Keratinocyte (primary cell): ENCODE measurements around the gene ANO9. TPM values are rescaled to one million over a fixed set of nuclear protein-coding genes. Genes with fewer than 3 reads are reported as not detected.

Experiments used
- DNase-seq: peaks from one replicate; pipeline ENCODE4 v3.0.0-alpha.2; 2011; ENCODE audit warnings: low read depth, missing footprints, low spot score
- FAIRE-seq: peaks from 2 replicates; lab custom pipeline; 2011; peaks lifted over from hg19 to GRCh38; lab: Jason Lieb, UNC
- H2AFZ ChIP-seq: 2 replicates; pipeline ENCODE4 v1.6.0; 2012; ENCODE audit warnings: low read length, control low read depth, inconsistent platforms; ENCODE audit not compliant: control insufficient read depth
- H3K27ac ChIP-seq: 2 replicates; pipeline ENCODE4 v1.5.1; 2011; ENCODE audit warnings: low read length; ENCODE audit not compliant: control insufficient read depth, insufficient read depth
- H3K27me3 ChIP-seq: 3 replicates; pipeline ENCODE4 v1.6.0; 2011; ENCODE audit warnings: low read length; ENCODE audit not compliant: control insufficient read depth, insufficient read depth; ENCODE audit errors: extremely low read depth
- H3K36me3 ChIP-seq, 2 experiments: 2 replicates in 1 of 2; 3 replicates in 1 of 2; pipeline ENCODE4 v1.5.1; 2011; ENCODE audit warnings: low read length in 2 of 2, mild to moderate bottlenecking in 1 of 2; ENCODE audit not compliant: control insufficient read depth in 2 of 2, insufficient read depth in 2 of 2; ENCODE audit errors: extremely low read depth in 1 of 2
- H3K4me1 ChIP-seq: 3 replicates; pipeline ENCODE4 v1.5.1; 2011; ENCODE audit warnings: low read length; ENCODE audit not compliant: control insufficient read depth, insufficient read depth; ENCODE audit errors: extremely low read depth
- H3K4me2 ChIP-seq: 3 replicates; pipeline ENCODE4 v1.6.0; 2011; ENCODE audit warnings: low read depth, low read length; ENCODE audit not compliant: control insufficient read depth, insufficient read depth; ENCODE audit errors: extremely low read depth
- H3K4me3 ChIP-seq, 3 experiments: fragments of 200-600 bp in 1 of 3; sonication (generic) in 1 of 3; 2 replicates in 2 of 3; 3 replicates in 1 of 3; pipeline ENCODE4 v1.5.1; 2011 to 2016; ENCODE audit warnings: low read length in 3 of 3, mild to moderate bottlenecking in 3 of 3, control low read depth in 2 of 3, inconsistent platforms in 1 of 3, low read depth in 1 of 3, mixed read lengths in 1 of 3, mixed run types in 1 of 3, moderate library complexity in 1 of 3; ENCODE audit not compliant: control insufficient read depth in 2 of 3, insufficient read depth in 2 of 3; ENCODE audit errors: extremely low read depth in 1 of 3
- H3K79me2 ChIP-seq: 2 replicates; pipeline ENCODE4 v1.6.0; 2012; ENCODE audit warnings: low read length; ENCODE audit not compliant: control insufficient read depth, insufficient read depth
- H3K9ac ChIP-seq: 3 replicates; pipeline ENCODE4 v1.6.0; 2011; ENCODE audit warnings: low read length; ENCODE audit not compliant: control insufficient read depth, insufficient read depth; ENCODE audit errors: extremely low read depth
- H3K9me1 ChIP-seq: 3 replicates; pipeline ENCODE4 v1.6.0; 2011; ENCODE audit warnings: low read length; ENCODE audit not compliant: control insufficient read depth, insufficient read depth; ENCODE audit errors: extremely low read depth
- H3K9me3 ChIP-seq: 2 replicates; pipeline ENCODE4 v1.5.1; 2012; ENCODE audit warnings: low read depth, low read length; ENCODE audit not compliant: control insufficient read depth
- H4K20me1 ChIP-seq: 3 replicates; pipeline ENCODE4 v1.6.0; 2011; ENCODE audit warnings: low read length; ENCODE audit not compliant: control insufficient read depth, insufficient read depth; ENCODE audit errors: extremely low read depth
- EZH2 ChIP-seq: IDR thresholded peaks from one replicate; pipeline ENCODE4 v1.6.1; 2012; ENCODE audit warnings: inconsistent platforms, mild to moderate bottlenecking, low read length, moderate library complexity
- dilution Hi-C: fragments of 300-500 bp; cut with MboI; formaldehyde crosslinking; loops from one replicate; pipeline ENCODE4 v1.7.0; 2020; ENCODE audit warnings: low sequenced_read_pairs; ENCODE audit not compliant: extremely low pct_ligation_motif_present
- polyA plus RNA-seq, 5 experiments: library from polyadenylated mRNA; depleted of rRNA in 3 of 5; stranded (reverse) in 3 of 5; stranded (forward) in 1 of 5; unstranded in 1 of 5; fragments of >200 nt; gene quantifications; 1 replicate in 1 of 5; 2 replicates in 3 of 5; 3 replicates in 1 of 5; pipeline versions ENCODE4 v1.2.1 to v1.2.3, GENCODE V29; 2011 to 2012; ENCODE audit warnings: missing spikeins in 2 of 5, low read depth in 1 of 5, low replicate concordance in 1 of 5
- TF ChIP-seq, protein P1 (sequence below), 3 experiments: IDR thresholded peaks in 1 of 3; conservative IDR thresholded peaks in 1 of 3; optimal IDR thresholded peaks in 1 of 3; 2 replicates in 2 of 3; 3 replicates in 1 of 3; pipeline versions ENCODE3 to v1.5.1; 2011; ENCODE audit warnings: low read length in 3 of 3, mild to moderate bottlenecking in 3 of 3, moderate library complexity in 2 of 3, control low read depth in 1 of 3, inconsistent platforms in 1 of 3; ENCODE audit not compliant: insufficient read depth in 2 of 3; ENCODE audit errors: extremely low read depth in 1 of 3

Gene ANO9
- polyA plus RNA-seq, 1 donor (not counting 4 experiments of a cell fraction or from before 2014, with no cell fraction given), result 16.1 TPM

DNA sequence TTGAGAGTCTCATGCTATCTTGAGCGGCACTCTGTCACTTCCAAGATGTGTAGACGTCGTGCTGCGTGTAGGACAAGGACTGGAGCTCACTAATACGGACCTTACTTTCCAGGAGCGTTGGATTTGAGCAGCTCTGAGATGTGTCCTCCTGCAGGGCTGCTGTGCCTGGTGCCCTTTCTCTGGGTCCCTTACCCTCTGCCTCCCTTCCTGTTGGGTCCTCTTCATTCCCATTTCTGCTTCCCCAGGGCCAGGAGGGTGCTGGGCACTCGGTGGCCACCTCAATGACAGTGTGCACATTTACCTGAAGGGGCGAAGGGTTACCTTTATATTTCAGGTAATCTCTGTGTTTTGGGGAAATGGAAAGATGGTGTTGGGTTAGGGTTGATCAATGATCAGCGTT is 12.2 kb upstream of the ANO9 start:
- Histone ChIP-seq H3K79me2 (peaks cover 78% of the 10 kb centered on the region), H3K9me3 (no peaks in the 10 kb centered on the region), H3K27me3 (no peaks in the 10 kb centered on the region), H3K36me3 (peaks cover 15 to 26% of the 10 kb centered on the region in 2 experiments), H3K27ac (no peak overlapping the region), H3K4me1 (peaks cover 10% of the 10 kb centered on the region), H3K4me2 (no peak overlapping the region), H3K9me1 (no peaks in the 10 kb centered on the region), H4K20me1 (no peaks in the 10 kb centered on the region), H2AFZ (no peak overlapping the region), H3K9ac (no peak overlapping the region), H3K4me3 (no peak overlapping the region)
- DNase-seq (no peak), FAIRE-seq (no peak)
- TF ChIP-seq, protein P1, sequence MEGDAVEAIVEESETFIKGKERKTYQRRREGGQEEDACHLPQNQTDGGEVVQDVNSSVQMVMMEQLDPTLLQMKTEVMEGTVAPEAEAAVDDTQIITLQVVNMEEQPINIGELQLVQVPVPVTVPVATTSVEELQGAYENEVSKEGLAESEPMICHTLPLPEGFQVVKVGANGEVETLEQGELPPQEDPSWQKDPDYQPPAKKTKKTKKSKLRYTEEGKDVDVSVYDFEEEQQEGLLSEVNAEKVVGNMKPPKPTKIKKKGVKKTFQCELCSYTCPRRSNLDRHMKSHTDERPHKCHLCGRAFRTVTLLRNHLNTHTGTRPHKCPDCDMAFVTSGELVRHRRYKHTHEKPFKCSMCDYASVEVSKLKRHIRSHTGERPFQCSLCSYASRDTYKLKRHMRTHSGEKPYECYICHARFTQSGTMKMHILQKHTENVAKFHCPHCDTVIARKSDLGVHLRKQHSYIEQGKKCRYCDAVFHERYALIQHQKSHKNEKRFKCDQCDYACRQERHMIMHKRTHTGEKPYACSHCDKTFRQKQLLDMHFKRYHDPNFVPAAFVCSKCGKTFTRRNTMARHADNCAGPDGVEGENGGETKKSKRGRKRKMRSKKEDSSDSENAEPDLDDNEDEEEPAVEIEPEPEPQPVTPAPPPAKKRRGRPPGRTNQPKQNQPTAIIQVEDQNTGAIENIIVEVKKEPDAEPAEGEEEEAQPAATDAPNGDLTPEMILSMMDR (optimal IDR thresholded peaks at IDR 0.05 in 1 of 3, IDR thresholded peaks at IDR 0.05 in 1 of 3, conservative IDR thresholded peaks at IDR 0.05 in 1 of 3; ENCODE audit: extremely low read depth in 1 of 3, insufficient read depth in 2 of 3, low read length in 3 of 3), result no peak
- TF ChIP-seq EZH2, result no peak
- dilution Hi-C loops, result no loop called here

DNA sequence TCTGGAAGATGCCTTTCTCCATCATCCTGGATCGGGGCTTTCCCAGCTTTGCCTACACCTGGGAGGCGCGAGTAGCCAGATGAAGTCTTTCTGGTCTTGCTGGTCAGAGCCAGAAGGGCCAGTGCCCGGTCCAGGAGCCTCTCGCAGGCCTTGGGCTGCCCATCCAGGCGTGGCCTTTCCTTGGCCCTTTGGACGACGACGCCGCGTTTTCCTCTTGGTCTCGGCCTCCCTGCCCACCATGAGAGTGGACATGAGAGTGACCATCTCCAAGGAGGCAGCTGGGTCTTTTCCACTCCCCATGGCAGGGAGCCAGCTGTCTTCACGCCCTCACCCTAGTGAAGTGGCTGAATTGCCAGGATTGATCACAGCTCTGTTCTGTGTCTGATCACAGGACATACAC is 11.8 kb upstream of the ANO9 start:
- no peak for TF ChIP-seq EZH2
- TF ChIP-seq, protein P1 (optimal IDR thresholded peaks at IDR 0.05 in 1 of 3, IDR thresholded peaks at IDR 0.05 in 1 of 3, conservative IDR thresholded peaks at IDR 0.05 in 1 of 3; ENCODE audit: extremely low read depth in 1 of 3, insufficient read depth in 2 of 3, low read length in 3 of 3), result no peak
- no peak for FAIRE-seq
- no peak overlapping the region for H3K27ac ChIP-seq
- no peak overlapping the region for H3K4me2 ChIP-seq
- peaks cover 14% of the 10 kb centered on the region for H3K4me1 ChIP-seq
- peaks cover 15 to 23% of the 10 kb centered on the region in 2 experiments for H3K36me3 ChIP-seq
- dilution Hi-C loops, result no loop called here
- no peaks in the 10 kb centered on the region for H3K27me3 ChIP-seq
- H3K79me2 ChIP-seq, result peaks cover 73% of the 10 kb centered on the region
- no peak overlapping the region for H3K4me3 ChIP-seq
- H3K9ac ChIP-seq, result no peak overlapping the region
- DNase-seq, result no peak
- no peaks in the 10 kb centered on the region for H3K9me3 ChIP-seq
- H2AFZ ChIP-seq, result no peak overlapping the region
- no peaks in the 10 kb centered on the region for H3K9me1 ChIP-seq
- H4K20me1 ChIP-seq, result no peaks in the 10 kb centered on the region
